Dedifferentiated amniotic fluid mesenchymal stem cell (primary cell): ENCODE measurements around the gene ENTHD1.
"Not testable (repeated sequence)": the region's sequence is repeated elsewhere in the genome, so short reads cannot be mapped to it uniquely, and the experiment has no call there.

Experiments
- DNase-seq: peaks from one replicate; pipeline ENCODE4 v3.0.0-alpha.2; 2016; ENCODE audit errors: extremely low spot score

Gene ENTHD1

DNA sequence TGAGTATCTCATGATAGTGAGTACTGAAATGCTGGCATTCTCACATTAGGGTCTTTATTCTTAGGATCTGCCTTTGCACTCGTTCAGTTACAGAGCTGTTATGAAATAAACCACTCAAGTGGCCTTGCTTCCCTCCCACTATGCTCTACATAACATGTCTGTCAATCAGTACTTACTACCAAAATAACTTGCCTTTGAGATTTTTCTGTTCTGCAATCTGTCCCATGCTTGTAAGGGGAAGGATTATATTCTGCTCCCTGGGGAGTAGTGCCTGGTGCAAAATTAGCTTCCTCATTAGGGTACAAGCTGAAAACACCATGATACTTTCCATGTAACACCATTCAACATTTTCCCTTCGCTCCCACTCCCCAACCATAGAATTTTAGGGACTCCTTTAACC lies 5.4 kb upstream of the ENTHD1 start:
- DNase-seq: no peak

DNA sequence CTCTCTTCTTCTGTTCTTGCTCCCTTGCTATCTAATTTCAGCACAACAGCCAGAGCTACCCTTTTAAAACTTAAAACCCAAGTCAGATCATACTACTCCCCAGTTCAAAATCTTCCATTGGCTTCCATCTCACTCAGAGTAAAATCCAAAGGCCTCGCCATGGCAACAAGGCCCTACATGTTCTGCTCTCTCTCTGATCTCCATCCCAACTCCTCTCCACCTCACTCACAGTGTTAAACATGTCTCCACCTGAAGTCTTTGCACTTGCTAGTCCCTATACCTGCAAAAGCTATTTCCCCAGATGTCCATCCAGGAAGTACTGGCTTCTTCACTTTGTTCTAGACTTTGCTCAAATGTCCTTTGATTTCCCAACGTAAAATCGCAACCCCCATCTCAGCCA lies 4.3 kb upstream of the ENTHD1 start:
- DNase-seq: no peak

DNA sequence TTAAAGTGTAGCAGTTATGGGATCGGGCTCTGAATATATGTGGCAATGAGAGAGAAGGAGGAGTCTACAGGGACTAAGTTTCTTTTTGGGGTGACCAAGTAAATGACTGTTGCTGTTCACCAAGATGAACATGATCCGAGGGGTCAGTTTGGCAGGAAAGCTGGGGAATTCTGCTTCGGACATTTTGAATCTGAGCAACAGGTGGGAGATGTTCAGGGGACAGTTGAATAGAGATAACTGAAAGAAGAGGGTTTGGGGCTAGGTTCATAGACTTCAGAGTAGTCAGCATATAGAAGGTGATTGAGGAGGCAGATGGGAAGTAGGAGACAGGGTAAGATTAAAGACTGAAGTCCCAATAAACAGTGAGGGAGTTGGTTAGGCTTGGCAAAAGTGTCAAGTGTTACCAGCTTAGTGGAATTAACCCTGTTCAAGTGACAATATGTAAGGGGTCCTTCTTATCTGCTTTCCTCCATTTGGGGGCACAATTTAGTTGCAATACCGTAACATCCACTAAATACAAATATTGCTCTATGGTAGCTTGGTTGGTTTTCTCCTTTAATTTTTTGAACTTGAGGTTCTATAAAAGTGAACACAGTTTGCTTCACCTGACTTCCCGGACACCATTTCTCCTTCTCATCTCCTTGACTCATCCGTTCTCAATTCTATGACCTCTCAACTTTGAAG lies 2.9 kb upstream of the ENTHD1 start:
- DNase-seq: no peak

DNA sequence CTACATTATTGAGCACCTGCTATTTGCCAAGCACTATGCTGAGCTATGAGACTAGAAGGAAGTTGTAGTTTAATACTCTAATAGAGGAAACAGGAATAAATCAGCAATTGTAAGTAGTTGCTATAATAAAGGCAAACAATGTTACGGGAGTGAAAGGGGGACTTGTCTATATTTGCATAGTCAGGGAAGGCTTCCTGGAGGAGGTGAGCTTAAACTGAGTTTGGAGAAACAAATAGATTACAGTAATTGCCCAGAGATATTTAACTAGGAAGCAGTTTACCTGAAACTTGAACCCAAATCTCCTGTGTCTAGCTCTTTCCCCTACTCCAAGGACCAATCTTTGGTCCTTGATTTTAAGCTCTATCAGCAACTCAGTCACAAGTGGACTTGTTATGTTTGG lies 2.1 kb upstream of the ENTHD1 start:
- DNase-seq: no peak

DNA sequence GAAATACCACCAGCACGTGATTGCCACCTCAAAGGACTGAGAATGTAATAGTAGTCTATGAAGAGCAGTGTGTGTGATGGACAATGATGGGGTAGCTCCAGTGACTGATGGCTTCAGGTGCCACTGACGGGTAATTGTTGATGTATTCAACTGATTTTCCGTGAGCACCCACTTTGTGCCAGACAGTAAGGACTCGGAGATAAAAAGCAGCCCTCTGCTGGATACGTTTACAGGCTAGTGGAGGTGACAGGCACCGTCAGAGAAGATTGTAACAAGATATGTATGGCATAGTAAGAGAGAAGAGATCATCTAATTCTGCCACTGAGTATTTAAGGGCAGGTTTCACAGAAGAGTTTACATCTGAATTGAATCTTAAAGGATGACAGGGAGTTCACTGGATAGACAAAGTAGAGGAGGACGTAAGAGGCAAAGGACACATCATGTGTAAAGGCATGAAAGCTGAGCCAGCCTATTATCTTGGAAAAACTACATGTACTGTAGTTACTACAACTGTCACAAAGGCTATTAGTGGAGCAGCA lies 1.1 kb upstream of the ENTHD1 start:
- DNase-seq: no peak

DNA sequence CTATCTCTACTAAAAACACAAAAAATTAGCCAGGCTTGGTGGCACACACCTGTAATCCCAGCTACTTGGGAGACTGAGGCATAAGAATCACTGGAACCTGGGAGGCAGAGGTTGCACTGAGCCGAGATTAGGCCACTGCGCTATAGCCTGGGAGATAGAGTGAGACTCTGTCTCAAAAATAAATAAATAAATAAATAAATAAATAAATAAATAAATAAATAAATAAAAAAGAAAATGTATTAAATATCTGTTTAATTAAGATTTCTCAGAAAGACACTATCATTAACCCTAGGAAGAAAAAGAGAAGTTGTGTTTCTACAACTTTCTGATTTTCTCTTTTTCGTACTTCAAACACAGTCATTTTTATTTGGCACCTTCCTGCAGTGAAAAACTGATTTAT lies 3.6 kb downstream of the ENTHD1 start:
- not testable (repeated sequence) for DNase-seq

DNA sequence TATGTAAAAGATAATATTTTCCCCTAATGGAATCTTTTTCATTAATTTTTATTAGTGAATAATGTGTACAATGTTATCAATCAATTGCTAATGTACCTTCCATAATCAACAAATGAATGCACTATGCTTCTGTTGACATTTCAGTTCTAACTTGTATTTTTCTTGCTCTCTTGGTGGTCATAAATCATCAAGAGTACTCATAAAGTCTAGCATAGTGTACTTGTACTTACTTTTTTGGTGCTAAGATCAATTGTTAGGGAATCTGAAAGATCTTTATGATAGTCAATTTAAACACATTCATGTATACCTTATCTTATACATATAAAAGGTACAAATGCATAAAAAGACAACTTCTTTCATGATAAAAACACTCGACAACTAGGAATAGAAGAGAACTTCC lies 10.5 kb downstream of the ENTHD1 start:
- DNase-seq: no peak

DNA sequence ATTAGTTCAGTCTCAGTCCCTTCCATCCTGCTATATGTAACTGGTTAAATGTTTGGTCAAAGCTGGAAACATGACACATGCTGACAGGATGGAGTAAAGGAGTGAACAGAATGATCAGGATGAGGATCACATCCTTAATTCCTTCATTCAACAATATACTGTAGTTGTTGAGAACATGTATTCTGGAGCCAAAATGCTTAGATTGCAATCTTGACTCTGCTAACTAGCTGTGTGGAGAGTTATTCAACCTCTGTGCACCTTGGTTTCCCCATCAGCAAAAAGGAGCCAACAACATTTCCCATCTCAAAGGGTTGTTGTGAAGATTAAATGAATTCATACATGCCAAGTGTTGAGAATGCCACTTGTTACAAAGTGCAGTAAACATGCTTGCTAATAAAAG lies 12.8 kb downstream of the ENTHD1 start:
- DNase-seq: no peak

DNA sequence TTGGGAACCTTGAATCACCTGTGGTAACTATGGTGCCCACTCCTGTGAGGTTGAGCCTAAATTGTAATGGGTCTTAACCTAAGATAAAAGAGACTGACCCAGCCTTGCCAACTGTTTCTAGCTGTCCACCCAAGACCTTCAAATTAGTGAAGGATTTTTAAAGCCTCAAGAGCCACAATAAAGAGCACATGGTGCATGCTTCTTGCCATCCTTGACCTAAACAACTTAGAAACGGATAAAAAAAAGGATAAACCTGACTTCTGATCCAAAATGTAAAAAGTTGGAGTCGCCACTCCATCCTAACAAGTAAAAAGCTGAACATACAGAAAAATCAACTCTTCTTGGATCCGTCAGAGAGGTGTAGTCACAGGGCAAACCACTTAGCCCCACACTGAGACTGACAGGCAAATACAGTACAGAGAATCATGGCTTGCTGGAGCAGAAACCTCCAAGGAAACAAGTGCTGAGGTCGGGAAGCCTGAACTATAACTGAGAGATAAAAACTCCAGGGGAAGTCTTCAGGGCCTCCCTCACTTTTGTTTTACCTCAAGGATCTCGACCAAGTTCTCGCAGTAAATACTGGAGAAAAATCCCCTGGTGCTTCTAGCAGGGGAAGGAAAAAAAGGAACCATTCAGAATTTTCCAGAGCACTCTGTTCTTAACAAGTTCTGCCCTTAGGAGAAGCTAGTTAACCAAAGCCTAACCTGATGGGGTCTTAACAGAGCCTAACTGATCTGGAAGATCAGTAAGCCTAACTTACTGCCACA lies 16.3 kb downstream of the ENTHD1 start:
- no peak for DNase-seq

DNA sequence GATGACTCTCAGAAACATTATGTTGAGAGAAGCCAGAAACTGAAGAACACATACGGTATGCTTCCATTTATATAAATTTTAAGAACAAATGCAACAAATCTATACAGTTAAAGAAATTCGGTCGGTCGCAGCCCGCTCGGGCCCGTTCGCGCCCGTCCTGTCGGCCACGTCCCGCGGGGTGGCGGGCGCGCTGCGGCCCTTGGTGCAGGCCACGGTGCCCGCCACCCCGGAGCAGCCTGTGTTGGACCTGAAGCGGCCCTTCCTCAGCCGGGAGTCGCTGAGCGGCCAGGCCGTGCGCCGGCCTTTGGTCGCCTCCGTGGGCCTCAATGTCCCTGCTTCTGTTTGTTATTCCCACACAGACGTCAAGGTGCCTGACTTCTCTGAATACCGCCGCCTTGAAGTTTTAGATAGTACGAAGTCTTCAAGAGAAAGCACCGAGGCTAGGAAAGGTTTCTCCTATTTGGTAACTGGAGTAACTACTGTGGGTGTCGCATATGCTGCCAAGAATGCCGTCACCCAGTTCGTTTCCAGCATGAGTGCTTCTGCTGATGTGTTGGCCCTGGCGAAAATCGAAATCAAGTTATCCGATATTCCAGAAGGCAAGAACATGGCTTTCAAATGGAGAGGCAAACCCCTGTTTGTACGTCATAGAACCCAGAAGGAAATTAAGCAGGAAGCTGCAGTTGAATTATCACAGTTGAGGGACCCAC lies 18.2 kb downstream of the ENTHD1 start:
- not testable (repeated sequence) for DNase-seq

DNA sequence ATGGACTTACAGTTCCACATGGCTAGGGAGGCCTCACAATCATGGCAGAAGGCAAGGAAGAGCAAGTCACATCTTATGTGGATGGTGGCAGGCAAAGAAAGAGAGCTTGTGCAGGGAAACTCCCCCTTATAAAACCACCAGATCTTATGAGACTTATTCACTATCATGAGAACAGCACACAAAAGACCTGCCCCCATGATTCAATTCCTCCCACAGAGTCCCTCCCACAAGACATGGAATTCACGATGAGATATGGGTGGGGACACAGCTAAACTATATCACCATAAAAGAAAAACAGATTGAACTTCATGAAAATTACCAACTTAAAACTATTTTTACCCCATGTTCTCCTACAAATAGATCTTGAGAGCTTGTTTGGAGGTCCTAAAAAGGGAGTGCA lies 19.6 kb downstream of the ENTHD1 start:
- no peak for DNase-seq

DNA sequence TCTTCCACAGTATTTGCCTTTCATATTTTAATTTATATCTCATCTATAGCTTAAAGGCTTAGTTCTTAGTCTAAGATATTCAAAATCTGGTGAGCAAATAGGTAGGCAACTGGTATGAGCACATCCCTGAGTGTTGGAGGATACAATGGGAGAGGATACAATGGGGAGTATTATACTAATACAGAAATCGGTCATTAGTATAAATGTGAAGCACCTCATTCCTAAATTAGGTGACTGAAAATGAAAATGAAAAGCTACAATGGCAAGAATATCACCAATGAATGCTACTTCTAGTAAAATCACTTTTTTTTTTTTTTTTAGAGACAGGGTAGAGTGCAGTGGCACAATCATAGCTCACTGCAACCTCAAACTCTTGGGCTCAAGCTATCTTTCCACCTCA lies 21.0 kb downstream of the ENTHD1 start:
- no peak for DNase-seq

DNA sequence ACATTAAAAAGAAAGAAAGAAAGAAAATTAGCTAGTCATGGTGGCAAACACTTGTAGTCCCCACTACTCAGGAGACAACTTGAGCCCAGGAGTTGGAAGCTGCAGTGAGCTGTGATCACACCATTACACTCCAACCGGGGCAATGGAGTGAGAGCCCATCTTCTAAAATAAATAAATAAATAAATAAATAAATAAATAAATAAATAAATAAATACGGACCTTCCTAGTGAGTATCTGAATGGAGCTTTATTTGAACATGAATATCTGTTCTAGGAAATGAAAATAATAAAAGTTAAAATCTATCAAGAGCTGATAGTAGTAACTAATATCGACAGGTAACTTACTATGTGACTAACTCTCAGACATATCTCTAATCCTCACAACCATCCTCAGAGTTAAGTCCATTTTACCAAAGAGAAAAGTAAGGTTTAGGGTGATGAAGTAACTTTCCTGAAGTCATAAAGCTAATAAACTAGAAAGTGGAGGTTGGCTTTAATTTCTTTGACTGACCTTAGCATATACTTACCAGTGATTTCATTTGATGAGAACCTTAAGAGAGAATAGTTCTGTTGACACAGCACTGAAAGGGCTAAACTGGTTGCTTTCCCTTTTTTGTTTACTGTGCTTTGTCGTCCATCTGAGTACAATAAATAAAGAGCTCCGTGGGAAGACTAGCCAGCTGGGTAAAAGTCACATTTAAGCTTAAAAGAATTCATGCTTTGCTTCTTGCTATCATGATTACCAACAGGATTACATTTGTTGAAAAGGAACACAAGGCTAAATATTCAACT lies 22.4 kb downstream of the ENTHD1 start:
- no peak for DNase-seq

DNA sequence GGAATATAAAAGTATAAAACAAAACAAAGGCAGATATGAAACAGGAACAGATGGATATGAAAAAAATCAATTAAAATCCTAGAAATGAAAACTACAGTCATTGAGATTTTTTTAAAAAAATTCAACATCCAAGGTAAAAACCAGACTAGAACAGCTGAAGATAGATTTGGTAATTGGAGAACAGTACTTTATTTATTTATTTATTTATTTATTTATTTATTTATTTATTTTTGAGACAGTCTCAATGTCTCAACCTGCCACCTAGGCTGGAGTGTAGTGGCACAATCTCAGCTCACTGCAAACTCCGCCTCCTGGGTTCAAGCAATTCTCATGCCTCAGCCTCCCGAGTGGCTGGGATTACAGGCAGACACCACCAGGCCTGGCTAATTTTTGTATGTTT lies 23.8 kb downstream of the ENTHD1 start:
- DNase-seq: not testable (repeated sequence)

DNA sequence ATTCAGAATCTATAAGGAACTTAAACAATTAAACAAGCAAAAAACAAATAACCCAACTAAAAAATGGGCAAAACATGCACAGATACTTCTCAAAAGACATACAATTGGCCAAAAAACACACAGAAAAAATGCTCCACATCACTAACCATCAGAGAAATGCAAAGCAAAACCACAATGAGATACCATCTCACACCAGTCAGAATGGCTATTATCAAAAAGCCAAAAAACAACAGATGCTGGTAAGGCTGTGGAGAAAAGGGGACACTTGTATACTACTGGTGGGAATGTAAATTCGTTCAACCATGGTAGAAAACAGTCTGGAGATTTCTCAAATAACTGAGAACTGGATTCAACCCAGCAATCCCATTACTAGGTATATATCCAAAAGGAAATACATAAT lies 24.8 kb downstream of the ENTHD1 start:
- no peak for DNase-seq

DNA sequence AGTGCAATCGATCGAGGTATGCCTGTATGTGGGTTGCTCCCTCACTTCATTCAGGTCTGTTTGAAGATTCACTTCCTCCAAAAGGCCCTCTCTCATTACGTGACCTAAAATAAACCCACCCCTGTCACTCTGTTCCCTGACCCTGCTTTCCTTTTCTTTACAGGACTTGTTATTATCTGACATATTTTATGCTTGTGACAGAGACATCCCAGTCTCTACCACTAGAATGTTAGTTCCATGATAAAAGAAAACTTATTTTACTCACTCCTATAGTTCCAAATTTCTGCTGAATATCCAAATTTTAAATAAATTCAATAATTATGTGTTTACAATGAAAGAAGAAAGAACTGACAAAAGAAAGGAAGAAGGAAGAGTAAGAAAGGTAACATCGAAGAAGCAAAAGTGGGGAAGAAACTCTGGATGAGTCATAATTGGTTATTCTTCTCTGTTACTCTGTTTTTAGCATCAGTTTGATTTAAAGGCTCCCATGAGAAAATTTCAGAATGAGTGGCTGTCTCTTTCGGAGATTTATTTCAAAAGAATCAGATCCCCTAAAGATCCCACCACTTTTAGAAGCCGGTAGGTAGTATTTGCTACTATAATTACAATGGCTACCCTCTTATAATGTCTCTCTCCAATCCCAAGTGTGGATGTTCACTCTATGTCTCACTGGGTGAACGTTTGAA lies 33.5 kb downstream of the ENTHD1 start:
- DNase-seq: no peak

DNA sequence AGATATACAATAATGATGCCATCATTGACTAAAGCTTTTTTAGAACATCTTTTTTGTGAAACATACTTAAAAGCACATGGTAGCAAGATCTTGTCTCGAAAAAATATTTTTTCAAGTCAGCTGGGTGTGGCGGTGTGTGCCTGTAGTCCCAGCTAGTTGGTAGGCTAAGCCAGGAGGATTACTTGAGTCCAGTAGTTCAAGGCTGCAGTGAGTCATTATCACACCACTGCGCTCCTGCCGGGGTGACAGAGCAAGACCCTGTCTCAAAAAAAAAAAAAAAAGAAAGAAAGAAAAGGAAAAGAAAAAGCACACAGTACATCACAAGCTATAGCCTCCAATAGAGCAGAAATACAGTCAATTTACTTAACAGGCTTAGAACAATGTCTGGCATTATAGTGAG lies 37.0 kb downstream of the ENTHD1 start:
- no peak for DNase-seq

DNA sequence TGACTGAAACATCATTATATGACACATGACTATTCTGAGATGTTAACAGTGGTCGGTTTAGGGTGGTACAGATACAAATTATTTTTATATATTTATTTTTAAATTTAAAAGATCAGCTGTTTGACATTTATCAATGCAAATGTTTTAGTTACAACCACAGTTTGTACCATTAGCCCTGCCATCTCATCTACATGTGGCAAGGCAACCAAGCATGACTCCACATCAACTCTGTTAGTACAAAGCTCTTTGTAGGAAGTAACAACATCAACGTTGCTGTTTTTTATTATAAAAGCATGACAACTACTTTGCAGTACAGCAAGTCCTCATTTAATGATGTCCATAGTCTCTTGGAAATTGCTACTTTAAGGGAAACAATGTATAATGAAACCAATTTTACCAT lies 40.8 kb downstream of the ENTHD1 start:
- DNase-seq: no peak

DNA sequence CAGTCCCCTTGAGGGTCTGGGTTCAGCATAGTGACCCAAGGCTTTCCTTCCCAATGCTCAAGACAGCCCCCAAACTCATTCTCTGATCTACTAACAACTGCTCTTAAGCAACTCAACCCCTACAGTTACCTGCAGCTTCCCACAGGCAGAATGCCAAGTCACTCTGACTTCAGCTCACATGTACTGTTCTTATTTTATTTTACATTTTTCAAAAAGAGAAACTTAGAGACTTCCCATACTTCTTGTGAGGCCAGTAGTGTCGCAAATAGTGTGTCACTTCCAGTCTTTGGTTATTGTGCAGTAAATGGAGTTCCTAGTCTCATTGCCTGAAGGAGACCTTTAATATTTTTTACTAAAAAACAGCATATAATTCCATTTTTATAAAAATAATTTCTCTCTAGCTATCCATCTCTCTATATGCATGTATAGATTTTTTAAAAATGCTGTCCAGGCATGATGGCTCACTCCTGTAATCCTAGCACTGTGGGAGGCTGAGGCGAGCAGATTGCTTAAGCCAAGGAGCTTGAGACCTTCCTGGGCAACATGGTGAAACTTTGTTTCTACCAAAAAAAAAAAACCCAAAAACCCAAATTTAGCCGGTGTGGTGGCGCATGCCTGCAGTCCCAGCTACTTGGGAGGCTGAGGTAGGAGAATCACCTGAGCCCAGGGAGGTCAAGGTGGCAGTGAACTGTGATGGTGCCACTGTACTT lies 41.8 kb downstream of the ENTHD1 start:
- no peak for DNase-seq

DNA sequence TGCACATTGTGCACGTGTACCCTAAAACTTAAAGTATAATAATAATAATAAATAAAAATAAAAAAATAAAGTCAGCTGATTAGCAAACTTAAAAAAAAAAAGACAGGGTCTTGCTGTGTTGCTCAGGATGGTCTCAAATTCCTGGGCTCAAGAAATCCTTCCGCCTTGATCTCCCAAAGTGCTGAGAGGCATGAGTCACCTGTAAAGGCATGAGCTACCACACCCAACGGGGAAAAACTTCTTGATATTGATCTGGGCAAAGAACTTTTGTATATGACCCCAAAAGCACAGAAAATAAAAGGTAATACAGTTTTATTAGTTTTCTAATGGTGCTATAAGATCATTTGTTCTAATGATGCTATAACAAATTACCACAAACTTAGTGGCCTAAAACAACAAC lies 46.1 kb downstream of the ENTHD1 start:
- no peak for DNase-seq

DNA sequence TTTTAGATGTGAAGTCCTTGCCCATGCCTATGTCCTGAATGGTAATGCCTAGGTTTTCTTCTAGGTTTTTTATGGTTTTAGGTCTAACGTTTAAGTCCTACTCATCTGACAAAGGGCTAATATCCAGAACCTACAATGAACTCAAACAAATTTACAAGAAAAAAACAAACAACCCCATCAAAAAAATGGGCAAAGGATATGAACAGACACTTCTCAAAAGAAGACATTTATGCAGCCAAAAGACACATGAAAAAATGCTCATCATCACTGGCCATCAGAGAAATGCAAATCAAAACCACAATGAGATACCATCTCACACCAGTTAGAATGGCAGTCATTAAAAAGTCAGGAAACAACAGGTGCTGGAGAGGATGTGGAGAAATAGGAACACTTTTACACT lies 47.0 kb downstream of the ENTHD1 start:
- DNase-seq: not testable (repeated sequence)
